ENCODE data around the gene TSPO.
A peak's percentile ranks its signal among the peaks of the same experiment; 100 is the strongest.

TSPO gene

GRCh38 chr22:43170131-43170480 lies 18.7 kb downstream of the TSPO start:
- Mint-ChIP-seq H3K4me1 (ENCODE audit: low read depth in 2 of 2) (no peaks in the 10 kb centered on the region), H3K9me3 (no peaks in the 10 kb centered on the region), H3K27me3 (no peaks in the 10 kb centered on the region), H3K27ac (no peak overlapping the region), H3K4me3 (no peak overlapping the region), H3K36me3 (ENCODE audit: insufficient read depth) (peaks cover 5% of the 10 kb centered on the region)
- ATAC-seq (replicated peaks) (no peak), DNase-seq (no peak)

- DNase-seq (no peak), ATAC-seq (replicated peaks) (no peak)
- H3K36me3 Mint-ChIP-seq (ENCODE audit: insufficient read depth): peaks cover 6% of the 10 kb centered on the region
- no peaks in the 10 kb centered on the region for H3K4me1 Mint-ChIP-seq (ENCODE audit: low read depth in 2 of 2)
- H3K9me3 Mint-ChIP-seq: no peaks in the 10 kb centered on the region
- H3K27me3 Mint-ChIP-seq: no peaks in the 10 kb centered on the region
- H3K27ac Mint-ChIP-seq: no peak overlapping the region
- H3K4me3 Mint-ChIP-seq: no peak overlapping the region
These were observed 19.7 kb downstream of the TSPO start for GRCh38 chr22:43171019-43171491.

- Mint-ChIP-seq H3K27ac (no peak overlapping the region), H3K27me3 (no peaks in the 10 kb centered on the region), H3K9me3 (no peaks in the 10 kb centered on the region), H3K4me1 (ENCODE audit: low read depth in 2 of 2) (no peaks in the 10 kb centered on the region), H3K4me3 (no peak overlapping the region), H3K36me3 (ENCODE audit: insufficient read depth) (peaks cover 8% of the 10 kb centered on the region)
- ATAC-seq (replicated peaks) (no peak), DNase-seq (no peak)
These were observed 20.2 kb downstream of the TSPO start for GRCh38 chr22:43171607-43172006.

GRCh38 chr22:43172191-43172590 lies 20.8 kb downstream of the TSPO start:
- H3K27me3 Mint-ChIP-seq: no peaks in the 10 kb centered on the region
- ATAC-seq (replicated peaks) (no peak), DNase-seq (no peak)
- no peaks in the 10 kb centered on the region for H3K4me1 Mint-ChIP-seq (ENCODE audit: low read depth in 2 of 2)
- H3K9me3 Mint-ChIP-seq: no peaks in the 10 kb centered on the region
- no peak overlapping the region for H3K27ac Mint-ChIP-seq
- H3K36me3 Mint-ChIP-seq (ENCODE audit: insufficient read depth): peaks cover 8% of the 10 kb centered on the region
- H3K4me3 Mint-ChIP-seq: no peak overlapping the region

GRCh38 chr22:43173566-43173965 lies 22.2 kb downstream of the TSPO start:
- Mint-ChIP-seq H3K27me3 (no peaks in the 10 kb centered on the region), H3K27ac (no peak overlapping the region), H3K4me3 (no peak overlapping the region), H3K9me3 (no peaks in the 10 kb centered on the region), H3K36me3 (ENCODE audit: insufficient read depth) (peaks cover 8% of the 10 kb centered on the region), H3K4me1 (ENCODE audit: low read depth in 2 of 2) (no peaks in the 10 kb centered on the region)
- no peak for DNase-seq
- no peak for ATAC-seq (replicated peaks)

GRCh38 chr22:43173976-43174720 lies 22.8 kb downstream of the TSPO start:
- no peaks in the 10 kb centered on the region for H3K9me3 Mint-ChIP-seq
- no peak for DNase-seq
- no peak overlapping the region for H3K4me3 Mint-ChIP-seq
- no peak for ATAC-seq (replicated peaks)
- no peak overlapping the region for H3K27ac Mint-ChIP-seq
- H3K36me3 Mint-ChIP-seq (ENCODE audit: insufficient read depth): peaks cover 12% of the 10 kb centered on the region
- H3K27me3 Mint-ChIP-seq: no peaks in the 10 kb centered on the region
- no peaks in the 10 kb centered on the region for H3K4me1 Mint-ChIP-seq (ENCODE audit: low read depth in 2 of 2)

GRCh38 chr22:43174941-43175531 lies 23.7 kb downstream of the TSPO start:
- Mint-ChIP-seq H3K36me3 (ENCODE audit: insufficient read depth) (peaks cover 12% of the 10 kb centered on the region), H3K27ac (no peak overlapping the region), H3K27me3 (no peaks in the 10 kb centered on the region), H3K4me1 (ENCODE audit: low read depth in 2 of 2) (no peaks in the 10 kb centered on the region), H3K4me3 (no peak overlapping the region), H3K9me3 (no peaks in the 10 kb centered on the region)
- ATAC-seq (replicated peaks): no peak
- no peak for DNase-seq

- peak overlapping the region in 1 of 2 donors; percentile 12 for H3K27ac Mint-ChIP-seq
- H3K4me1 Mint-ChIP-seq (ENCODE audit: low read depth in 2 of 2): no peaks in the 10 kb centered on the region
- no peak for DNase-seq
- no peak for ATAC-seq (replicated peaks)
- H3K4me3 Mint-ChIP-seq: no peak overlapping the region
- no peaks in the 10 kb centered on the region for H3K27me3 Mint-ChIP-seq
- H3K36me3 Mint-ChIP-seq (ENCODE audit: insufficient read depth): peaks cover 12% of the 10 kb centered on the region
- no peaks in the 10 kb centered on the region for H3K9me3 Mint-ChIP-seq
These were observed 24.7 kb downstream of the TSPO start for GRCh38 chr22:43176090-43176489.

GRCh38 chr22:43177479-43177878 lies 26.1 kb downstream of the TSPO start:
- H3K4me3 Mint-ChIP-seq: no peak overlapping the region
- no peak for ATAC-seq (replicated peaks)
- no peak for DNase-seq
- H3K27me3 Mint-ChIP-seq: no peaks in the 10 kb centered on the region
- H3K4me1 Mint-ChIP-seq (ENCODE audit: low read depth in 2 of 2): peaks cover 2 to 3% of the 10 kb centered on the region in 2 donors
- peaks cover 9% of the 10 kb centered on the region for H3K36me3 Mint-ChIP-seq (ENCODE audit: insufficient read depth)
- no peaks in the 10 kb centered on the region for H3K9me3 Mint-ChIP-seq
- peak overlapping the region in 1 of 2 donors; percentile 44 for H3K27ac Mint-ChIP-seq

- ATAC-seq (replicated peaks) (no peak), DNase-seq (no peak)
- H3K4me3 Mint-ChIP-seq: no peak overlapping the region
- no peaks in the 10 kb centered on the region for H3K9me3 Mint-ChIP-seq
- H3K4me1 Mint-ChIP-seq (ENCODE audit: low read depth in 2 of 2): peaks cover 6% of the 10 kb centered on the region in 2 donors
- H3K36me3 Mint-ChIP-seq (ENCODE audit: insufficient read depth): peaks cover 10% of the 10 kb centered on the region
- no peak overlapping the region for H3K27ac Mint-ChIP-seq
- H3K27me3 Mint-ChIP-seq: no peaks in the 10 kb centered on the region
These were observed 28.0 kb downstream of the TSPO start for GRCh38 chr22:43179146-43179910.

GRCh38 chr22:43179911-43180195 lies 28.5 kb downstream of the TSPO start:
- no peaks in the 10 kb centered on the region for H3K9me3 Mint-ChIP-seq
- no peaks in the 10 kb centered on the region for H3K27me3 Mint-ChIP-seq
- peaks cover 6% of the 10 kb centered on the region in 2 donors for H3K4me1 Mint-ChIP-seq (ENCODE audit: low read depth in 2 of 2)
- peak overlapping the region in 1 of 2 donors; percentile 22 for H3K27ac Mint-ChIP-seq
- no peak for DNase-seq
- no peak overlapping the region for H3K4me3 Mint-ChIP-seq
- peaks cover 15% of the 10 kb centered on the region for H3K36me3 Mint-ChIP-seq (ENCODE audit: insufficient read depth)
- ATAC-seq (replicated peaks): no peak

GRCh38 chr22:43180670-43181069 lies 29.3 kb downstream of the TSPO start:
- Mint-ChIP-seq H3K4me1 (ENCODE audit: low read depth in 2 of 2) (peaks cover 10 to 12% of the 10 kb centered on the region in 2 donors), H3K36me3 (ENCODE audit: insufficient read depth) (peaks cover 16% of the 10 kb centered on the region), H3K27me3 (no peaks in the 10 kb centered on the region), H3K4me3 (no peak overlapping the region), H3K27ac (peak overlapping the region in 1 of 2 donors; percentile 22), H3K9me3 (no peaks in the 10 kb centered on the region)
- ATAC-seq (replicated peaks) (no peak), DNase-seq (no peak)

- no peak overlapping the region for H3K4me3 Mint-ChIP-seq
- peaks cover 12% of the 10 kb centered on the region for H3K36me3 Mint-ChIP-seq (ENCODE audit: insufficient read depth)
- DNase-seq: no peak
- peaks cover 14 to 17% of the 10 kb centered on the region in 2 donors for H3K4me1 Mint-ChIP-seq (ENCODE audit: low read depth in 2 of 2)
- no peak for ATAC-seq (replicated peaks)
- H3K27me3 Mint-ChIP-seq: no peaks in the 10 kb centered on the region
- H3K9me3 Mint-ChIP-seq: no peaks in the 10 kb centered on the region
- peak overlapping the region in 1 of 2 donors; percentile 22 for H3K27ac Mint-ChIP-seq
These were observed 30.1 kb downstream of the TSPO start for GRCh38 chr22:43181321-43182076.
